OCI-LY3 (cell line): ENCODE data around the gene ZC3H4.
A peak's percentile ranks its signal among the peaks of the same experiment; 100 is the strongest.

Source experiments
- CTCF ChIP-seq: fragments of 200-600, 300-600 bp; sonication (generic); IDR thresholded peaks from 2 replicates; pipeline ENCODE4 v1.5.1; 2014; ENCODE audit warnings: antibody characterized with exemption, low read length, low read depth
- EZH2phosphoT487 ChIP-seq: fragments of 200-600 bp; shearing (Covaris generic); IDR thresholded peaks from 2 replicates; pipeline ENCODE4 v1.6.1; 2018; ENCODE audit warnings: antibody characterized with exemption, mixed run types, low read depth

- TF ChIP-seq CTCF (peak; percentile 19), EZH2phosphoT487 (no peak)
Observed at GRCh38 chr19:47156861-47157430, 43.4 kb upstream of the ZC3H4 start.
